ENCODE data around the gene FAM168B. TPM values are rescaled to one million over a fixed set of nuclear protein-coding genes. Genes with fewer than 3 reads are reported as not detected.

FAM168B gene
- polyA plus RNA-seq, 2 of the 4 experiments (the other 2 are of a cell fraction), result 83.2 to 86.8 TPM

DNA sequence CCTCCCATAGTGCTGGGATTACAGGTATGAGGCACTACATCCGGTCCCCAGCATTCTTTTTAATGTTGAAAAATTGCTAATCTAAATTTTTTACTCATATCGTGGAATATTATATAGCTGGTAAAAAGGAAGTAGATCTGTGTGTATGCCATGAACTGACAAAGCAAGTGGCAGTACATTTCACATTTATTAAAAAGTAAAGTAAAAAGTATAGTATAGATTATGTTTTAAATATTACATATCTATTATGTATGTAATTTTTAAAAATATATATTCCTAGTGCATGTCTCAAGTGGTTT is 37.0 kb upstream of the FAM168B start:
- ChIA-PET POLR2A (no interaction called here), CTCF (interaction anchor here (1.0 kb wide), 1 partner anchor 9 kb away, joined by 3 read pairs; no protein-coding TSS in a partner anchor)
- FAIRE-seq (no peak), ATAC-seq (no peak), DNase-seq (ENCODE audit: low read depth in 1 of 2, low spot score in 1 of 2) (no peak)
- Histone ChIP-seq H3K9me3 (no peaks in the 10 kb centered on the region), H3K4me1 (no peaks in the 10 kb centered on the region), H3K4me2 (no peak overlapping the region), H3K27ac (no peak overlapping the region), H3K4me3 (no peak overlapping the region)
- TF ChIP-seq RCOR1 (IDR thresholded peaks at IDR 0.05; ENCODE audit: low read depth, low read length) (no peak), JUN (IDR thresholded peaks at IDR 0.05) (no peak), TFCP2L1 (CRISPR knock-in tag; IDR thresholded peaks at IDR 0.05) (no peak), JUNB (IDR thresholded peaks at IDR 0.05) (no peak), RFX5 (IDR thresholded peaks at IDR 0.05) (no peak), EHF (CRISPR knock-in tag; IDR thresholded peaks at IDR 0.05) (no peak), HES2 (IDR thresholded peaks at IDR 0.05) (no peak), RAD21 (conservative IDR thresholded peaks at IDR 0.05 in 1 of 2, IDR thresholded peaks at IDR 0.05 in 1 of 2) (no peak)
- TF ChIP-seq, protein P1, sequence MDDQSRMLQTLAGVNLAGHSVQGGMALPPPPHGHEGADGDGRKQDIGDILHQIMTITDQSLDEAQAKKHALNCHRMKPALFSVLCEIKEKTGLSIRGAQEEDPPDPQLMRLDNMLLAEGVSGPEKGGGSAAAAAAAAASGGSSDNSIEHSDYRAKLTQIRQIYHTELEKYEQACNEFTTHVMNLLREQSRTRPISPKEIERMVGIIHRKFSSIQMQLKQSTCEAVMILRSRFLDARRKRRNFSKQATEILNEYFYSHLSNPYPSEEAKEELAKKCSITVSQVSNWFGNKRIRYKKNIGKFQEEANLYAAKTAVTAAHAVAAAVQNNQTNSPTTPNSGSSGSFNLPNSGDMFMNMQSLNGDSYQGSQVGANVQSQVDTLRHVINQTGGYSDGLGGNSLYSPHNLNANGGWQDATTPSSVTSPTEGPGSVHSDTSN (IDR thresholded peaks at IDR 0.05), result no peak
- whole genome bisulfite sequencing (ENCODE audit: missing lambda C conversion rate), result 88% methylated on average over 2 of the region's 2 CpGs

- H3K4me3 ChIP-seq, result no peak overlapping the region
- no peak for DNase-seq (ENCODE audit: low read depth in 1 of 2, low spot score in 1 of 2)
- no peak overlapping the region for H3K27ac ChIP-seq
- no peak for FAIRE-seq
- ChIA-PET POLR2A (no interaction called here), CTCF (no interaction called here)
- H3K4me1 ChIP-seq, result no peaks in the 10 kb centered on the region
- no peak overlapping the region for H3K4me2 ChIP-seq
- no peak for TF ChIP-seq ZC3H11A (IDR thresholded peaks at IDR 0.05)
- no peak for TF ChIP-seq POLR2AphosphoS2 (conservative IDR thresholded peaks at IDR 0.05; ENCODE audit: low read length)
- TF ChIP-seq EHF (CRISPR knock-in tag; IDR thresholded peaks at IDR 0.05), result no peak
- no peak for TF ChIP-seq MYC (IDR thresholded peaks at IDR 0.05; ENCODE audit: borderline replicate concordance, low read length)
- TF ChIP-seq HOXB5 (CRISPR knock-in tag; IDR thresholded peaks at IDR 0.05), result no peak
- TF ChIP-seq TP53 (CRISPR knock-in tag; IDR thresholded peaks at IDR 0.05), result no peak
- TF ChIP-seq NFE2L2 (conservative IDR thresholded peaks at IDR 0.05; ENCODE audit: low read length), result no peak
- no peak for TF ChIP-seq MAFK (IDR thresholded peaks at IDR 0.05; ENCODE audit: partially characterized antibody)
- TF ChIP-seq MAZ (IDR thresholded peaks at IDR 0.05; ENCODE audit: borderline replicate concordance, low read depth, low read length), result no peak
- no peak for TF ChIP-seq HOXA7 (CRISPR knock-in tag; IDR thresholded peaks at IDR 0.05)
- H3K9me3 ChIP-seq, result no peaks in the 10 kb centered on the region
- WGBS (ENCODE audit: missing lambda C conversion rate), result 94% methylated on average over 3 of the region's 3 CpGs
- no peak for ATAC-seq
These were observed 34.7 kb upstream of the FAM168B start for GRCh38 chr2:131127981-131128380.

- Histone ChIP-seq H3K4me2 (no peak overlapping the region), H3K9me3 (no peaks in the 10 kb centered on the region), H3K4me1 (no peaks in the 10 kb centered on the region), H3K27ac (no peak overlapping the region), H3K4me3 (no peak overlapping the region)
- no peak for FAIRE-seq
- POLR2A ChIA-PET, result no interaction called here
- no peak for ATAC-seq
- DNase-seq (ENCODE audit: low read depth in 1 of 2, low spot score in 1 of 2), result no peak
- 95% methylated on average over 3 of the region's 3 CpGs for WGBS (ENCODE audit: missing lambda C conversion rate)
- CTCF ChIA-PET, result no interaction called here
- TF ChIP-seq NPAS2 (CRISPR knock-in tag; IDR thresholded peaks at IDR 0.05; ENCODE audit: borderline replicate concordance) (no peak), POLR2A (IDR thresholded peaks at IDR 0.05; ENCODE audit: low read length) (no peak), NR3C1 (IDR thresholded peaks at IDR 0.05) (no peak), HDAC2 (IDR thresholded peaks at IDR 0.05) (no peak)
These were observed 33.8 kb upstream of the FAM168B start for GRCh38 chr2:131127076-131127475.

DNA sequence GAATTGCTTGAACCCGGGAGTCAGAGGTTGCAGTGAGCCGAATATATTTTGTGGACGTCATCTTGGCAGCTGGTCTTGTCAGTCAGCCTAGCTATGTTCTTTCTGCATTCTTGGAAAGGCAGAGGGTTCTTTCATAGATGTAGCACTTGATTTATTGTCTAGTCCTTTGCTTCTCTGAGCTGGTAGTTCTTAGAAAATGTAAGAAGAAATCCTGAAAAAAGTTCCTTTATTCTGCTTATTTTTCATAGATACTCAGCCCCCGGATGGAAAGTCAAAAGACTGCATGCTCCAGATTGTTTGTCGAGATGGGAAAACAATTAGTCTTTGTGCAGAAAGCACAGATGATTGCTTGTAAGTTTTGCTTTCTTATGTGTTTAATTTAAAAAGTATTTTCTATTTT is 33.2 kb upstream of the FAM168B start:
- FAIRE-seq (no peak), ATAC-seq (no peak), DNase-seq (ENCODE audit: low read depth in 1 of 2, low spot score in 1 of 2) (no peak)
- 92% methylated on average over 5 of the region's 5 CpGs for WGBS (ENCODE audit: missing lambda C conversion rate)
- POLR2A ChIA-PET, result interaction anchor here (0.6 kb wide), 1 partner anchor 22 kb away, joined by 3 read pairs; no protein-coding TSS in a partner anchor
- H3K4me2 ChIP-seq, result no peak overlapping the region
- H3K4me3 ChIP-seq, result no peak overlapping the region
- no peaks in the 10 kb centered on the region for H3K4me1 ChIP-seq
- CTCF ChIA-PET, result no interaction called here
- no peak overlapping the region for H3K27ac ChIP-seq
- no peaks in the 10 kb centered on the region for H3K9me3 ChIP-seq
- no peak for TF ChIP-seq EHF (CRISPR knock-in tag; IDR thresholded peaks at IDR 0.05)
- TF ChIP-seq ZFP36 (IDR thresholded peaks at IDR 0.05; ENCODE audit: borderline replicate concordance, partially characterized antibody), result no peak
- TF ChIP-seq MAZ (IDR thresholded peaks at IDR 0.05; ENCODE audit: borderline replicate concordance, low read depth, low read length), result no peak
- no peak for TF ChIP-seq MYC (IDR thresholded peaks at IDR 0.05; ENCODE audit: borderline replicate concordance, low read length)
- no peak for TF ChIP-seq SREBF2 (IDR thresholded peaks at IDR 0.05)
- no peak for TF ChIP-seq HOXB5 (CRISPR knock-in tag; IDR thresholded peaks at IDR 0.05)
- TF ChIP-seq, protein P2, sequence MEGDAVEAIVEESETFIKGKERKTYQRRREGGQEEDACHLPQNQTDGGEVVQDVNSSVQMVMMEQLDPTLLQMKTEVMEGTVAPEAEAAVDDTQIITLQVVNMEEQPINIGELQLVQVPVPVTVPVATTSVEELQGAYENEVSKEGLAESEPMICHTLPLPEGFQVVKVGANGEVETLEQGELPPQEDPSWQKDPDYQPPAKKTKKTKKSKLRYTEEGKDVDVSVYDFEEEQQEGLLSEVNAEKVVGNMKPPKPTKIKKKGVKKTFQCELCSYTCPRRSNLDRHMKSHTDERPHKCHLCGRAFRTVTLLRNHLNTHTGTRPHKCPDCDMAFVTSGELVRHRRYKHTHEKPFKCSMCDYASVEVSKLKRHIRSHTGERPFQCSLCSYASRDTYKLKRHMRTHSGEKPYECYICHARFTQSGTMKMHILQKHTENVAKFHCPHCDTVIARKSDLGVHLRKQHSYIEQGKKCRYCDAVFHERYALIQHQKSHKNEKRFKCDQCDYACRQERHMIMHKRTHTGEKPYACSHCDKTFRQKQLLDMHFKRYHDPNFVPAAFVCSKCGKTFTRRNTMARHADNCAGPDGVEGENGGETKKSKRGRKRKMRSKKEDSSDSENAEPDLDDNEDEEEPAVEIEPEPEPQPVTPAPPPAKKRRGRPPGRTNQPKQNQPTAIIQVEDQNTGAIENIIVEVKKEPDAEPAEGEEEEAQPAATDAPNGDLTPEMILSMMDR (IDR thresholded peaks at IDR 0.05), result no peak
- TF ChIP-seq RAD21 (conservative IDR thresholded peaks at IDR 0.05 in 1 of 2, IDR thresholded peaks at IDR 0.05 in 1 of 2), result no peak
- no peak for TF ChIP-seq POLR2AphosphoS2 (conservative IDR thresholded peaks at IDR 0.05; ENCODE audit: low read length)
- no peak for TF ChIP-seq RARB (CRISPR knock-in tag; IDR thresholded peaks at IDR 0.05)
- no peak for TF ChIP-seq HOXB13 (CRISPR knock-in tag; IDR thresholded peaks at IDR 0.05; ENCODE audit: low read depth)
- no peak for TF ChIP-seq NFE2L2 (conservative IDR thresholded peaks at IDR 0.05; ENCODE audit: low read length)
- no peak for TF ChIP-seq HES2 (IDR thresholded peaks at IDR 0.05)
- no peak for TF ChIP-seq HOXA7 (CRISPR knock-in tag; IDR thresholded peaks at IDR 0.05)
- no peak for TF ChIP-seq ZC3H11A (IDR thresholded peaks at IDR 0.05)

Measured in A549 (cell line).